ENCODE results near the gene LMF1. TPM values are rescaled to one million over a fixed set of nuclear protein-coding genes. Genes with fewer than 3 reads are reported as not detected.
A peak's percentile ranks its signal among the peaks of the same experiment; 100 is the strongest.

Gene LMF1
- total and polyA plus RNA-seq, 12 donors: 5.1 to 15.4 (median 7.6) TPM

DNA sequence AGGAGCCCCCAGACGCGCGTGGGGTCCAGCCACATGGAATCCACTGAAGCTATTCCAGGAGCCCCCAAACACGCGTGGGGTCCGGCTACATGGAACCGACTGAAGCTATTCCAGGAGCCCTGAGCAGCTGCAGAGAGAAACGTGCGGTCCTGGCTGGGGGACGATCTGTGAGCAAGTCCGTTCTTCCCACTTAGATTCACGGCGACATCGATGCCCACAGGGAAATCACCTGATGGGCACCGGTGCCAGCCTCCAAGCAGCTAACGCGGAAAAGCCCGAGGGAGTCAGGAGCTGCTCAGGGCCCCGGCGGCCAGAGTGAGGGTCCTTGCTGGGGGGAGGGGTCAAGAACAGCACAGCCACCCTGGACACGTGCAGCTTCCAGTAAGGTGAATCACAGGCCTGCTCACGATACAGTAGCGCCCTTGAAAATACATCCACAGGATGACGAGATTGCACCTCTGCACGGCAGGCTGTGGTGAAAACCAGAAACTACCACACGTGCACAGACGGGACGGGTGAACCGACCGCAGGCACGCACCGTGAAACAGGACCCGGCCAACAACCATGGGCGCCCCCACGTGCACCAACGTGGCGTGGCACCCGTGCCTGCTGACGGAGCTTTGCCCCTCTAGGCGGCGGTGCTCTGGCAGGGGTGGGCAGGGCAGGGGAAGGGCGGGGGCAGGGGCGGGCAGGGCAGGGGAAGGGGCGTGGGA is 92.6 kb downstream of the LMF1 start:
- no peak for TF ChIP-seq CTCF (IDR thresholded peaks at IDR 0.05)
- Histone ChIP-seq H3K27ac (no peak overlapping the region), H3K4me1 (no peaks in the 10 kb centered on the region), H3K36me3 (peaks cover 0 to 10% (median 0%) of the 10 kb centered on the region in 9 donors), H3K4me3 (no peak overlapping the region), H3K27me3 (no peaks in the 10 kb centered on the region), H3K9me3 (peaks cover 0 to 3% (median under 1%) of the 10 kb centered on the region in 11 donors)
- DNase-seq (no peak), ATAC-seq (no peak)
- WGBS, 2 donors: 79 to 85% methylated on average over 44 of the region's 44 CpGs
- intact Hi-C loops (cut with DNase I): no loop called here

DNA sequence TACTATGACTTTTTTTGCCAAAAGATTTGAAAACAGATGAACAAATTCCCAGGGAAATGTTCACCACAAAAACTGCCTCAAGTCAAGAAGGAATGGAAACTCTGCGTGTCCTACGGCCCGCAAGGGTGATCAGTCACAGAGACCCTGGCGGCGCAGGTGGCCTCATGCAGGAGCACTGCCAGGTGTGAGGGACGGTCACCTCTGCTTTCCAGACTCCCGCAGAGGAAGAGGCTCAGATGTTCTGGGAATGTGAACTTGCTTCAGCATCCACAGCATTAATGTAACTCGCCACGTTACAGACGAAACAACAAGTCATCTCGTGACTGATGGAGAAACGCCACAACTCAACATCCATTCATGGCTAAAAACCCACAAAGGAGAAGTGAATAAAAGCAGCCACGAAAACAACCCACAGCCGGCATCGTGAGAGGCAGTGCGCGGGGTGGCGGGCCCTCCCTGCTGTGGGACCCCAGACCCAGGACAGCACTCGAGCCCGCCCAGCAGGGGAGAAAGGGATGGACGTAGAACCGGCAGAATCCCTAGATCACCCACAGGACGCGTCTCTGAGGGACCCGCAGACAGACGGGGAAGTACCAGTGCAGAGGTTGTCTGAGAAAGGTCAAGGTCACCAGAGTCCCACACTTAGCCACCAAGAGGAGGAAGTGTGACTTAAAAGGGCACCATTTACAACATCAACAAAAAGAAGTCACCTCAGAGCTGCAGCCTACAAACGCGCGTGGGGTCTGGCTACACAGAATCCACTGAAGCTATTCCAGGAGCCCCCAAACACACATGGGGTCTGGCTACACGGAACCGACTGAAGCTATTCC is 93.3 kb downstream of the LMF1 start:
- Histone ChIP-seq H3K36me3 (peaks cover 0 to 10% (median 0%) of the 10 kb centered on the region in 9 donors), H3K4me3 (no peak overlapping the region), H3K4me1 (no peaks in the 10 kb centered on the region), H3K27me3 (no peaks in the 10 kb centered on the region), H3K27ac (no peak overlapping the region), H3K9me3 (no peaks in the 10 kb centered on the region)
- ATAC-seq (no peak), DNase-seq (peak in 1 of 2 donors; percentile 3)
- no peak for TF ChIP-seq CTCF (IDR thresholded peaks at IDR 0.05)
- WGBS, 2 donors: 90 to 91% methylated on average over 31 of the region's 31 CpGs
- intact Hi-C loops (cut with DNase I): no loop called here

DNA sequence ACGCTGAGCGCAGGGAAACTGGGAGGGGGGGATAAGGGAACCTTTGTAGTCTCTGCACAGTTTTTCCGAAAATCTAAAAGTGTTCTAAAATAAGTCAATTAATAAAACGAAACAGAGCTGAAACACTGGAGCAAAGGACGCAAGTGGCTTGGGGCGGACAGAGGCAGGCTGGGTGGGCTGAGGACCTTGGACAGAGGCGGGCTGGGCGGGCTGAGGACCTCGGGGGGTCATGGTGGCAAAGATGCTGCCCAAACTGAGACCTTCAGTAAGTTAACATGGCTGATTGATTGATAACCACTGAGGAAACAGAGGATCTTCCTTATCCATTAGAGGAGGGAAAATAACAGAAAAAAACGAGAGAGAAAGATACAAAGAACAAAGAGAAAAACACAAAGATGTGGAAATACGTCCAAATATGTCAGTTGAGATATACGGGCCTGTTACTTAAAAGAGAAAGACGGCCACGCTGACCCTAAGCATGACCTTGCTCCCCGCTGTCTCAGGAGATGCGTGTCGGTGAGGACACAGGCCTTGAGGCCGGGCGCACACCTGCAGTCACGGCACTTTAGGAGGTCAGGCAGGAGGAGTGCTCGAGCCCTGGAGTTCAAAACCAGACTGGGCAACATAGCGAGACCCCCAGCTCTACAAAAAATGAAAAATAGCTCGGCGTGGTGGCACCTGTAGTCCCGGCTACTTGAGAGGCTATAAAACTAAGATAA is 94.1 kb downstream of the LMF1 start:
- WGBS, 2 donors: 91 to 92% methylated on average over 25 of the region's 25 CpGs
- intact Hi-C loops (cut with DNase I): no loop called here
- ATAC-seq: no peak
- H3K9me3 ChIP-seq: no peaks in the 10 kb centered on the region
- no peak overlapping the region for H3K27ac ChIP-seq
- no peaks in the 10 kb centered on the region for H3K4me1 ChIP-seq
- H3K27me3 ChIP-seq: no peaks in the 10 kb centered on the region
- no peak overlapping the region for H3K4me3 ChIP-seq
- H3K36me3 ChIP-seq: peaks cover 0 to 15% (median 0%) of the 10 kb centered on the region in 9 donors
- TF ChIP-seq CTCF (IDR thresholded peaks at IDR 0.05): no peak
- peak in 1 of 2 donors; percentile 3 for DNase-seq

DNA sequence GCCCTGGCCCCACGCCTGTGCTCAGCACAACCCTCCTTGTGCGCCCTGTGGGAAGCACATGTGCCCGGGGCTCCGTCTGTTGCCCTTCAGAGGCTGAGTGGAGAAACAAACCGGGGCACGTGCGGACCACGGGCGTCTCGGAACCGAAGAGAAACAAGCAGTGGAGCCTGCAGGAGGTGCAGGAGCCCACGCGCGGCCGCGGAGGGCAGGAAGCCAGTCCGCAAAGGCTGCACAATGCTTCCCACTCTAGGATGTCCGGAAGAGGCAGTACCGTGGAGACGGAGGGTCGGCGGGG is 94.8 kb downstream of the LMF1 start:
- ATAC-seq (no peak), DNase-seq (peak in 1 of 2 donors; percentile 11)
- 95% methylated on average over 22 of the region's 22 CpGs for WGBS, 2 donors
- Histone ChIP-seq H3K27me3 (no peaks in the 10 kb centered on the region), H3K4me3 (no peak overlapping the region), H3K36me3 (peaks cover 0 to 17% (median 0%) of the 10 kb centered on the region in 9 donors), H3K27ac (no peak overlapping the region), H3K4me1 (no peaks in the 10 kb centered on the region), H3K9me3 (no peaks in the 10 kb centered on the region)
- intact Hi-C loops (cut with DNase I): no loop called here
- TF ChIP-seq CTCF (IDR thresholded peaks at IDR 0.05): no peak

All from heart right ventricle (tissue), 16 donors.